NB4 (cell line): ENCODE results near the gene DIDO1.

Experiments
- POLR2A ChIP-seq: IDR thresholded peaks from 2 replicates; pipeline ENCODE4 v1.6.1; 2011; ENCODE audit warnings: mild to moderate bottlenecking; ENCODE audit not compliant: insufficient read length; ENCODE audit errors: extremely low read depth
- TF ChIP-seq, protein P1 (sequence below): IDR thresholded peaks from one replicate; pipeline ENCODE4 v1.5.1; 2012; ENCODE audit warnings: low read depth, low read length
- TF ChIP-seq, protein P2 (sequence below): IDR thresholded peaks from 2 replicates; pipeline ENCODE4 v1.6.1; 2011; ENCODE audit warnings: low read depth, low read length

DNA sequence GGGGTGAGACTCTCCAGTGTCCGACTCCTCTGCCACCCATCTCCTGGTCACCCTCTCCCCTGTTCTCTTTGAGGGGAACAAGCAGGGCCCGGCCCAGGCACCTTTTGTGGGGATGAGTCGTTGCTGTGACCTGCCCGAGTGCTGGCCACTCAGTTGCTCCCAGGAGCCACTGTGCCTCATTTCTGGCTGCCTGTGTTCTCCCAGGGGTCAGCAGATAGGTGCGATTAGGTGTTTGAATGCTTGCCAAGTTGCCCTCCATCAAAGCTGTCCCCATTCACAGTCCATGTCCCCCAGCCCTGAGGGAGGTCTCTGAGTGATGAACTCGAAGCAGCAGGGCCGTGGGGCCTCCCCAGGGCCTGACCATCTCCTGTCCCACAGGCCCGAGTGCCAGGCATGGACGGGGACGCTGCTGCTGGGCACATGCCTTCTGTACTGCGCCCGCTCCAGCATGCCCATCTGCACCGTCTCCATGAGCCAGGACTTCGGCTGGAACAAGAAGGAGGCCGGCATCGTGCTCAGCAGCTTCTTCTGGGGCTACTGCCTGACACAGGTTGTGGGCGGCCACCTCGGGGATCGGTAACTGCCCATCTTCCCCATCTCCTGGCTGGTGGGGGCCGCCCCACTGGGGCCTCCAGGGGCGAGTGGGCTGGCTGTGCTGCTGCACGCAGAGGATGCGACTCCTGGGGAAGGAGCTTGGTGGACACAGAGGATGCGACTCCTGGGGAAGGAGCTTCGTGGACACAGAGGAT, 30.3 kb upstream of the DIDO1 start:
- TF ChIP-seq, protein P1, sequence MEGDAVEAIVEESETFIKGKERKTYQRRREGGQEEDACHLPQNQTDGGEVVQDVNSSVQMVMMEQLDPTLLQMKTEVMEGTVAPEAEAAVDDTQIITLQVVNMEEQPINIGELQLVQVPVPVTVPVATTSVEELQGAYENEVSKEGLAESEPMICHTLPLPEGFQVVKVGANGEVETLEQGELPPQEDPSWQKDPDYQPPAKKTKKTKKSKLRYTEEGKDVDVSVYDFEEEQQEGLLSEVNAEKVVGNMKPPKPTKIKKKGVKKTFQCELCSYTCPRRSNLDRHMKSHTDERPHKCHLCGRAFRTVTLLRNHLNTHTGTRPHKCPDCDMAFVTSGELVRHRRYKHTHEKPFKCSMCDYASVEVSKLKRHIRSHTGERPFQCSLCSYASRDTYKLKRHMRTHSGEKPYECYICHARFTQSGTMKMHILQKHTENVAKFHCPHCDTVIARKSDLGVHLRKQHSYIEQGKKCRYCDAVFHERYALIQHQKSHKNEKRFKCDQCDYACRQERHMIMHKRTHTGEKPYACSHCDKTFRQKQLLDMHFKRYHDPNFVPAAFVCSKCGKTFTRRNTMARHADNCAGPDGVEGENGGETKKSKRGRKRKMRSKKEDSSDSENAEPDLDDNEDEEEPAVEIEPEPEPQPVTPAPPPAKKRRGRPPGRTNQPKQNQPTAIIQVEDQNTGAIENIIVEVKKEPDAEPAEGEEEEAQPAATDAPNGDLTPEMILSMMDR: no peak
- TF ChIP-seq, protein P2, sequence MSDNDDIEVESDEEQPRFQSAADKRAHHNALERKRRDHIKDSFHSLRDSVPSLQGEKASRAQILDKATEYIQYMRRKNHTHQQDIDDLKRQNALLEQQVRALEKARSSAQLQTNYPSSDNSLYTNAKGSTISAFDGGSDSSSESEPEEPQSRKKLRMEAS: no peak
- no peak for TF ChIP-seq POLR2A
